OCI-LY3 (cell line): Measurements from ENCODE around the gene DNAH1.

Experiments used
- H2AFZ ChIP-seq: fragments of 200-600, 300-600 bp; shearing (Covaris generic); 2 replicates; pipeline ENCODE4 v1.6.0; 2014; ENCODE audit warnings: antibody characterized with exemption, low read depth, low read length
- H3K27ac ChIP-seq: fragments of 200-600, 300-600 bp; sonication (generic); 2 replicates; pipeline ENCODE4 v1.5.1; 2014; ENCODE audit warnings: mild to moderate bottlenecking, low read length, moderate library complexity, mixed read lengths
- H3K27me3 ChIP-seq: fragments of 200-600, 300-600 bp; sonication (generic); 2 replicates; pipeline ENCODE4 v1.6.1; 2014; ENCODE audit warnings: low read depth, low read length, mixed read lengths
- H3K36me3 ChIP-seq: fragments of 200-600, 300-600 bp; sonication (generic); replicated peaks from 2 replicates; pipeline ENCODE3; 2014; ENCODE audit warnings: low read depth, low read length, mixed read lengths
- H3K4me1 ChIP-seq: fragments of 300-600, 200-600 bp; sonication (generic); 2 replicates; pipeline ENCODE4 v1.6.1; 2014; ENCODE audit warnings: low read length, mixed read lengths
- H3K4me2 ChIP-seq: fragments of 200-600, 300-600 bp; sonication (generic); 2 replicates; pipeline ENCODE4 v1.6.1; 2014; ENCODE audit warnings: low read length, mixed read lengths
- H3K4me3 ChIP-seq: fragments of 300-600, 200-600 bp; sonication (generic); 2 replicates; pipeline ENCODE4 v1.5.1; 2014; ENCODE audit warnings: antibody characterized with exemption, mild to moderate bottlenecking, low read length, moderate library complexity
- H3K79me2 ChIP-seq: fragments of 300-600, 200-600 bp; shearing (Covaris generic); 2 replicates; pipeline ENCODE4 v1.6.1; 2014; ENCODE audit warnings: mild to moderate bottlenecking, low read length, mixed read lengths
- H3K9ac ChIP-seq: fragments of 300-600, 200-600 bp; shearing (Covaris generic); 2 replicates; pipeline ENCODE4 v1.6.0; 2014; ENCODE audit warnings: mild to moderate bottlenecking, low read length, moderate library complexity
- H3K9me3 ChIP-seq: fragments of 200-600, 300-600 bp; shearing (Covaris generic); 2 replicates; pipeline ENCODE4 v1.6.1; 2014; ENCODE audit warnings: low read length, mixed read lengths; ENCODE audit not compliant: insufficient read depth
- H4K20me1 ChIP-seq: fragments of 200-600, 300-600 bp; sonication (generic); 2 replicates; pipeline ENCODE4 v1.6.1; 2016; ENCODE audit warnings: low read length, mixed read lengths; ENCODE audit not compliant: insufficient read depth
- CTCF ChIP-seq: fragments of 200-600, 300-600 bp; sonication (generic); IDR thresholded peaks from 2 replicates; pipeline ENCODE4 v1.5.1; 2014; ENCODE audit warnings: antibody characterized with exemption, low read length, low read depth
- EZH2phosphoT487 ChIP-seq: fragments of 200-600 bp; shearing (Covaris generic); IDR thresholded peaks from 2 replicates; pipeline ENCODE4 v1.6.1; 2018; ENCODE audit warnings: antibody characterized with exemption, mixed run types, low read depth

The DNAH1 gene

GRCh38 chr3:52383446-52383845 is 67.3 kb downstream of the DNAH1 start:
- no peaks in the 10 kb centered on the region for H3K27me3 ChIP-seq
- H3K36me3 ChIP-seq: no peaks in the 10 kb centered on the region
- no peak overlapping the region for H3K9ac ChIP-seq
- no peak overlapping the region for H2AFZ ChIP-seq
- H3K9me3 ChIP-seq: no peaks in the 10 kb centered on the region
- no peak overlapping the region for H3K4me3 ChIP-seq
- no peak for TF ChIP-seq CTCF
- no peak for TF ChIP-seq EZH2phosphoT487
- no peak overlapping the region for H3K4me2 ChIP-seq
- no peaks in the 10 kb centered on the region for H3K79me2 ChIP-seq
- H3K27ac ChIP-seq: no peak overlapping the region
- H4K20me1 ChIP-seq: no peaks in the 10 kb centered on the region
- no peaks in the 10 kb centered on the region for H3K4me1 ChIP-seq

- TF ChIP-seq CTCF (no peak), EZH2phosphoT487 (no peak)
- H4K20me1 ChIP-seq: no peaks in the 10 kb centered on the region
- no peak overlapping the region for H3K4me2 ChIP-seq
- no peak overlapping the region for H2AFZ ChIP-seq
- no peaks in the 10 kb centered on the region for H3K36me3 ChIP-seq
- no peaks in the 10 kb centered on the region for H3K9me3 ChIP-seq
- H3K9ac ChIP-seq: no peak overlapping the region
- no peaks in the 10 kb centered on the region for H3K4me1 ChIP-seq
- no peaks in the 10 kb centered on the region for H3K79me2 ChIP-seq
- no peaks in the 10 kb centered on the region for H3K27me3 ChIP-seq
- H3K4me3 ChIP-seq: no peak overlapping the region
- H3K27ac ChIP-seq: no peak overlapping the region
Measured at GRCh38 chr3:52384019-52384761, 68.1 kb downstream of the DNAH1 start.

- Histone ChIP-seq H2AFZ (no peak overlapping the region), H3K27ac (no peak overlapping the region), H3K9me3 (no peaks in the 10 kb centered on the region), H4K20me1 (no peaks in the 10 kb centered on the region), H3K27me3 (no peaks in the 10 kb centered on the region), H3K4me2 (no peak overlapping the region), H3K4me1 (no peaks in the 10 kb centered on the region), H3K4me3 (no peak overlapping the region), H3K79me2 (no peaks in the 10 kb centered on the region), H3K9ac (no peak overlapping the region), H3K36me3 (no peaks in the 10 kb centered on the region)
- TF ChIP-seq EZH2phosphoT487 (no peak), CTCF (peak; percentile 90)
Measured at GRCh38 chr3:52385157-52385556, 69.0 kb downstream of the DNAH1 start.

- Histone ChIP-seq H3K4me2 (no peak overlapping the region), H2AFZ (no peak overlapping the region), H3K79me2 (no peaks in the 10 kb centered on the region), H3K36me3 (no peaks in the 10 kb centered on the region), H3K9ac (no peak overlapping the region), H3K27me3 (no peaks in the 10 kb centered on the region), H3K4me3 (no peak overlapping the region), H3K9me3 (no peaks in the 10 kb centered on the region), H3K27ac (no peak overlapping the region), H4K20me1 (no peaks in the 10 kb centered on the region), H3K4me1 (peaks cover 4% of the 10 kb centered on the region; the same call in 1 of the 2 replicates)
- TF ChIP-seq EZH2phosphoT487 (no peak), CTCF (no peak)
Measured at GRCh38 chr3:52387481-52387880, 71.4 kb downstream of the DNAH1 start.
